ENCODE measurements around the gene MYZAP. TPM values are rescaled to one million over a fixed set of nuclear protein-coding genes. Genes with fewer than 3 reads are reported as not detected.

Gene MYZAP
- total and polyA plus RNA-seq, 10 of the 15 experiments (the other 5 are each of a cell fraction or from before 2014, with no cell fraction given): not detected

DNA sequence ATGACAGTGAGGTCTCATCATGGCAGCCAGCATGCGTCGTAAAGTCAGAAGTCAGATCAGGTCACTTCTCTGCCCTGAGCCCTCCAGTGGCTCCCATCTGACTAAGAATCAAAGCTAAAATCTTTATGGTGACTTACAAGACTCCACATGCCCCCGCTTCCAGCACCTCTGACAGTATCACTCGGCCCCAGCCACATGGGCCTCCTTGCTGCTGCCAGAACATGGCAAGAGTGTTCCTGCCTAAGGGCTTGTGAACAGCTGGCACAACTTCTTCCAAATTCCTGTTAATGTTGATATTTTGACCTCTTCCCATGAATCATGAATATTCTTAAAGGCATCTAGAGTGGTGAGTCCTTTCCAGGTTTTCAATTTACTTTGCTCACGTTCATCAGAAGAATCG is 135.3 kb downstream of the MYZAP start:
- Histone ChIP-seq H3K9ac (ENCODE audit: control insufficient read depth, insufficient read depth, low read length) (no peak overlapping the region), H3K4me3 (no peak overlapping the region), H3K79me2 (ENCODE audit: control insufficient read depth, insufficient read depth, low read length) (no peaks in the 10 kb centered on the region), H3K36me3 (ENCODE audit: control insufficient read depth in 2 of 2, insufficient read depth in 2 of 2, low read length in 1 of 2) (no peaks in the 10 kb centered on the region), H2AFZ (ENCODE audit: control insufficient read depth, low read depth, low read length) (no peak overlapping the region), H3K4me2 (ENCODE audit: control insufficient read depth, insufficient read depth) (no peak overlapping the region), H3K27ac (ENCODE audit: control insufficient read depth, insufficient read depth) (no peak overlapping the region), H3K9me3 (replicated peaks; ENCODE audit: control insufficient read depth, insufficient read depth, low read length) (no peaks in the 10 kb centered on the region), H4K20me1 (ENCODE audit: control insufficient read depth, insufficient read depth) (no peaks in the 10 kb centered on the region), H3K27me3 (replicated peaks in 1 of 2; ENCODE audit: control insufficient read depth in 2 of 2, insufficient read depth in 2 of 2, low read length in 1 of 2) (no peaks in the 10 kb centered on the region), H3K4me1 (ENCODE audit: control insufficient read depth, insufficient read depth, low read length) (no peaks in the 10 kb centered on the region)
- no TSS peak for BruUV-seq (replicated peaks)
- ChIA-PET POLR2A (no interaction called here), CTCF (no interaction called here), SMC1A (ENCODE audit: uncharacterized antibody, unreplicated experiment) (no interaction called here), RAD21 (ENCODE audit: unreplicated experiment) (no interaction called here)
- DNase-seq (ENCODE audit: low read depth, low spot score) (no peak), FAIRE-seq (no peak), ATAC-seq (no peak)
- WGBS (ENCODE audit: insufficient coverage, insufficient replicate concordance, low lambda C conversion rate, missing lambda C conversion rate): 79% methylated on average over 6 of the region's 6 CpGs
- no peak for TF ChIP-seq ZNF217 (IDR thresholded peaks at IDR 0.05)
- no peak for TF ChIP-seq FOXK2 (IDR thresholded peaks at IDR 0.05)
- no peak for TF ChIP-seq BMI1 (IDR thresholded peaks at IDR 0.05; ENCODE audit: borderline replicate concordance)
- TF ChIP-seq CREM (IDR thresholded peaks at IDR 0.05; ENCODE audit: low read depth): no peak
- TF ChIP-seq, protein P1, sequence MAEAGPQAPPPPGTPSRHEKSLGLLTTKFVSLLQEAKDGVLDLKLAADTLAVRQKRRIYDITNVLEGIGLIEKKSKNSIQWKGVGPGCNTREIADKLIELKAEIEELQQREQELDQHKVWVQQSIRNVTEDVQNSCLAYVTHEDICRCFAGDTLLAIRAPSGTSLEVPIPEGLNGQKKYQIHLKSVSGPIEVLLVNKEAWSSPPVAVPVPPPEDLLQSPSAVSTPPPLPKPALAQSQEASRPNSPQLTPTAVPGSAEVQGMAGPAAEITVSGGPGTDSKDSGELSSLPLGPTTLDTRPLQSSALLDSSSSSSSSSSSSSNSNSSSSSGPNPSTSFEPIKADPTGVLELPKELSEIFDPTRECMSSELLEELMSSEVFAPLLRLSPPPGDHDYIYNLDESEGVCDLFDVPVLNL (IDR thresholded peaks at IDR 0.05; ENCODE audit: low read depth, low read length): no peak
- no peak for TF ChIP-seq MTA3 (IDR thresholded peaks at IDR 0.05; ENCODE audit: borderline replicate concordance, low read length)
- TF ChIP-seq, protein P2, sequence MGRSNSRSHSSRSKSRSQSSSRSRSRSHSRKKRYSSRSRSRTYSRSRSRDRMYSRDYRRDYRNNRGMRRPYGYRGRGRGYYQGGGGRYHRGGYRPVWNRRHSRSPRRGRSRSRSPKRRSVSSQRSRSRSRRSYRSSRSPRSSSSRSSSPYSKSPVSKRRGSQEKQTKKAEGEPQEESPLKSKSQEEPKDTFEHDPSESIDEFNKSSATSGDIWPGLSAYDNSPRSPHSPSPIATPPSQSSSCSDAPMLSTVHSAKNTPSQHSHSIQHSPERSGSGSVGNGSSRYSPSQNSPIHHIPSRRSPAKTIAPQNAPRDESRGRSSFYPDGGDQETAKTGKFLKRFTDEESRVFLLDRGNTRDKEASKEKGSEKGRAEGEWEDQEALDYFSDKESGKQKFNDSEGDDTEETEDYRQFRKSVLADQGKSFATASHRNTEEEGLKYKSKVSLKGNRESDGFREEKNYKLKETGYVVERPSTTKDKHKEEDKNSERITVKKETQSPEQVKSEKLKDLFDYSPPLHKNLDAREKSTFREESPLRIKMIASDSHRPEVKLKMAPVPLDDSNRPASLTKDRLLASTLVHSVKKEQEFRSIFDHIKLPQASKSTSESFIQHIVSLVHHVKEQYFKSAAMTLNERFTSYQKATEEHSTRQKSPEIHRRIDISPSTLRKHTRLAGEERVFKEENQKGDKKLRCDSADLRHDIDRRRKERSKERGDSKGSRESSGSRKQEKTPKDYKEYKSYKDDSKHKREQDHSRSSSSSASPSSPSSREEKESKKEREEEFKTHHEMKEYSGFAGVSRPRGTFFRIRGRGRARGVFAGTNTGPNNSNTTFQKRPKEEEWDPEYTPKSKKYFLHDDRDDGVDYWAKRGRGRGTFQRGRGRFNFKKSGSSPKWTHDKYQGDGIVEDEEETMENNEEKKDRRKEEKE (IDR thresholded peaks at IDR 0.05): no peak
- no peak for TF ChIP-seq ZNF207 (IDR thresholded peaks at IDR 0.05; ENCODE audit: borderline replicate concordance)
- TF ChIP-seq, protein P3, sequence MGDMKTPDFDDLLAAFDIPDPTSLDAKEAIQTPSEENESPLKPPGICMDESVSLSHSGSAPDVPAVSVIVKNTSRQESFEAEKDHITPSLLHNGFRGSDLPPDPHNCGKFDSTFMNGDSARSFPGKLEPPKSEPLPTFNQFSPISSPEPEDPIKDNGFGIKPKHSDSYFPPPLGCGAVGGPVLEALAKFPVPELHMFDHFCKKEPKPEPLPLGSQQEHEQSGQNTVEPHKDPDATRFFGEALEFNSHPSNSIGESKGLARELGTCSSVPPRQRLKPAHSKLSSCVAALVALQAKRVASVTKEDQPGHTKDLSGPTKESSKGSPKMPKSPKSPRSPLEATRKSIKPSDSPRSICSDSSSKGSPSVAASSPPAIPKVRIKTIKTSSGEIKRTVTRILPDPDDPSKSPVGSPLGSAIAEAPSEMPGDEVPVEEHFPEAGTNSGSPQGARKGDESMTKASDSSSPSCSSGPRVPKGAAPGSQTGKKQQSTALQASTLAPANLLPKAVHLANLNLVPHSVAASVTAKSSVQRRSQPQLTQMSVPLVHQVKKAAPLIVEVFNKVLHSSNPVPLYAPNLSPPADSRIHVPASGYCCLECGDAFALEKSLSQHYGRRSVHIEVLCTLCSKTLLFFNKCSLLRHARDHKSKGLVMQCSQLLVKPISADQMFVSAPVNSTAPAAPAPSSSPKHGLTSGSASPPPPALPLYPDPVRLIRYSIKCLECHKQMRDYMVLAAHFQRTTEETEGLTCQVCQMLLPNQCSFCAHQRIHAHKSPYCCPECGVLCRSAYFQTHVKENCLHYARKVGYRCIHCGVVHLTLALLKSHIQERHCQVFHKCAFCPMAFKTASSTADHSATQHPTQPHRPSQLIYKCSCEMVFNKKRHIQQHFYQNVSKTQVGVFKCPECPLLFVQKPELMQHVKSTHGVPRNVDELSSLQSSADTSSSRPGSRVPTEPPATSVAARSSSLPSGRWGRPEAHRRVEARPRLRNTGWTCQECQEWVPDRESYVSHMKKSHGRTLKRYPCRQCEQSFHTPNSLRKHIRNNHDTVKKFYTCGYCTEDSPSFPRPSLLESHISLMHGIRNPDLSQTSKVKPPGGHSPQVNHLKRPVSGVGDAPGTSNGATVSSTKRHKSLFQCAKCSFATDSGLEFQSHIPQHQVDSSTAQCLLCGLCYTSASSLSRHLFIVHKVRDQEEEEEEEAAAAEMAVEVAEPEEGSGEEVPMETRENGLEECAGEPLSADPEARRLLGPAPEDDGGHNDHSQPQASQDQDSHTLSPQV (IDR thresholded peaks at IDR 0.05): no peak
- TF ChIP-seq CHD2 (IDR thresholded peaks at IDR 0.05; ENCODE audit: borderline replicate concordance, low read depth, low read length): no peak
- TF ChIP-seq, protein P4, sequence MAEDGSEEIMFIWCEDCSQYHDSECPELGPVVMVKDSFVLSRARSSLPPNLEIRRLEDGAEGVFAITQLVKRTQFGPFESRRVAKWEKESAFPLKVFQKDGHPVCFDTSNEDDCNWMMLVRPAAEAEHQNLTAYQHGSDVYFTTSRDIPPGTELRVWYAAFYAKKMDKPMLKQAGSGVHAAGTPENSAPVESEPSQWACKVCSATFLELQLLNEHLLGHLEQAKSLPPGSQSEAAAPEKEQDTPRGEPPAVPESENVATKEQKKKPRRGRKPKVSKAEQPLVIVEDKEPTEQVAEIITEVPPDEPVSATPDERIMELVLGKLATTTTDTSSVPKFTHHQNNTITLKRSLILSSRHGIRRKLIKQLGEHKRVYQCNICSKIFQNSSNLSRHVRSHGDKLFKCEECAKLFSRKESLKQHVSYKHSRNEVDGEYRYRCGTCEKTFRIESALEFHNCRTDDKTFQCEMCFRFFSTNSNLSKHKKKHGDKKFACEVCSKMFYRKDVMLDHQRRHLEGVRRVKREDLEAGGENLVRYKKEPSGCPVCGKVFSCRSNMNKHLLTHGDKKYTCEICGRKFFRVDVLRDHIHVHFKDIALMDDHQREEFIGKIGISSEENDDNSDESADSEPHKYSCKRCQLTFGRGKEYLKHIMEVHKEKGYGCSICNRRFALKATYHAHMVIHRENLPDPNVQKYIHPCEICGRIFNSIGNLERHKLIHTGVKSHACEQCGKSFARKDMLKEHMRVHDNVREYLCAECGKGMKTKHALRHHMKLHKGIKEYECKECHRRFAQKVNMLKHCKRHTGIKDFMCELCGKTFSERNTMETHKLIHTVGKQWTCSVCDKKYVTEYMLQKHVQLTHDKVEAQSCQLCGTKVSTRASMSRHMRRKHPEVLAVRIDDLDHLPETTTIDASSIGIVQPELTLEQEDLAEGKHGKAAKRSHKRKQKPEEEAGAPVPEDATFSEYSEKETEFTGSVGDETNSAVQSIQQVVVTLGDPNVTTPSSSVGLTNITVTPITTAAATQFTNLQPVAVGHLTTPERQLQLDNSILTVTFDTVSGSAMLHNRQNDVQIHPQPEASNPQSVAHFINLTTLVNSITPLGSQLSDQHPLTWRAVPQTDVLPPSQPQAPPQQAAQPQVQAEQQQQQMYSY (CRISPR knock-in tag; IDR thresholded peaks at IDR 0.05): no peak
- no peak for TF ChIP-seq RELA (IDR thresholded peaks at IDR 0.05; ENCODE audit: borderline replicate concordance, partially characterized antibody)
- no peak for TF ChIP-seq CBFB (IDR thresholded peaks at IDR 0.05; ENCODE audit: low read depth)
- TF ChIP-seq NFXL1 (IDR thresholded peaks at IDR 0.05; ENCODE audit: borderline replicate concordance): no peak
- no peak for TF ChIP-seq HDAC2 (IDR thresholded peaks at IDR 0.05)
- in situ Hi-C loops (cut with MboI): no loop called here
- intact Hi-C loops (cut with micrococcal nuclease; ENCODE audit: unreplicated experiment): no loop called here

Measured in GM12878 (cell line).